SK-N-SH (cell line): Measurements from ENCODE around the gene S1PR3. TPM values are rescaled to one million over a fixed set of nuclear protein-coding genes. Genes with fewer than 3 reads are reported as not detected.

Experiments used
- CTCF ChIA-PET: fragments of 300-600, 350-600 bp; formaldehyde crosslinking; extraction: SDS; loops from one replicate; lab custom pipeline; 2021; lab: Yijun Ruan, JAX
- POLR2A ChIA-PET: fragments of 350-600 bp; sonication (Branson Sonifier 250); formaldehyde crosslinking; extraction: SDS; loops from one replicate; lab custom pipeline; 2020; ENCODE audit warnings: antibody characterized with exemption, inconsistent platforms; lab: Yijun Ruan, JAX
- DNase-seq: peaks from one replicate; pipeline ENCODE4 v3.0.0; 2012
- H2AFZ ChIP-seq: fragments of 200-600 bp; sonication (generic); 2 replicates; pipeline ENCODE4 v1.8.1; 2016; ENCODE audit warnings: antibody characterized with exemption, mild to moderate bottlenecking, low read depth
- H3F3A ChIP-seq: fragments of 200-600 bp; sonication (generic); replicated peaks from 2 replicates; pipeline ENCODE3; 2016; ENCODE audit warnings: antibody characterized with exemption, mild to moderate bottlenecking; ENCODE audit not compliant: insufficient read depth
- H3K27ac ChIP-seq, 2 experiments: fragments of 200-500 bp in 1 of 2; fragments of 200-600 bp in 1 of 2; sonication (Bioruptor generic) in 1 of 2; sonication (generic), shearing (Covaris generic) in 1 of 2; 2 replicates each; pipeline versions ENCODE4 v1.5.1 to v1.6.1; 2014 to 2016; ENCODE audit warnings: low read depth in 2 of 2, inconsistent platforms in 1 of 2, low read length in 1 of 2, mild to moderate bottlenecking in 1 of 2, mixed read lengths in 1 of 2
- H3K27me3 ChIP-seq: fragments of 200-600 bp; sonication (generic), shearing (Covaris generic); 2 replicates; pipeline ENCODE4 v1.6.1; 2016; ENCODE audit warnings: mixed run types; ENCODE audit not compliant: insufficient read depth
- H3K36me3 ChIP-seq, 2 experiments: fragments of 200-500 bp in 1 of 2; fragments of 200-600 bp in 1 of 2; sonication (Bioruptor generic) in 1 of 2; sonication (generic) in 1 of 2; replicated peaks in 1 of 2; 2 replicates each; pipeline versions ENCODE3 to v1.5.1; 2014 to 2016; ENCODE audit warnings: low read length in 1 of 2, mild to moderate bottlenecking in 1 of 2; ENCODE audit not compliant: insufficient read depth in 2 of 2, control insufficient read depth in 1 of 2
- H3K4me1 ChIP-seq, 2 experiments: fragments of 200-500 bp in 1 of 2; fragments of 200-600 bp in 1 of 2; sonication (Bioruptor generic) in 1 of 2; sonication (generic), shearing (Covaris generic) in 1 of 2; 2 replicates each; pipeline versions ENCODE4 v1.5.1 to v1.6.1; 2014 to 2016; ENCODE audit warnings: low read depth in 1 of 2, low read length in 1 of 2, mixed run types in 1 of 2; ENCODE audit not compliant: insufficient read depth in 2 of 2, control insufficient read depth in 1 of 2
- H3K4me2 ChIP-seq: fragments of 200-600 bp; sonication (generic), shearing (Covaris generic); 2 replicates; pipeline ENCODE4 v1.6.1; 2017; ENCODE audit warnings: mixed run types
- H3K4me3 ChIP-seq, 2 experiments: fragments of 200-500 bp in 1 of 2; fragments of 200-600 bp in 1 of 2; sonication (Bioruptor generic) in 1 of 2; sonication (generic), shearing (Covaris generic) in 1 of 2; 2 replicates each; pipeline versions ENCODE4 v1.5.1 to v1.8.1; 2014 to 2016; ENCODE audit warnings: low read depth in 2 of 2, inconsistent platforms in 1 of 2, low read length in 1 of 2, mild to moderate bottlenecking in 1 of 2, mixed read lengths in 1 of 2, moderate library complexity in 1 of 2
- H3K79me2 ChIP-seq: fragments of 200-600 bp; sonication (generic); 2 replicates; pipeline ENCODE4 v1.8.1; 2017; ENCODE audit warnings: mild to moderate bottlenecking; ENCODE audit not compliant: insufficient read depth
- H3K9ac ChIP-seq: fragments of 200-600 bp; sonication (generic); 2 replicates; pipeline ENCODE4 v1.6.1; 2017; ENCODE audit warnings: mixed run types
- H3K9me2 ChIP-seq: fragments of 200-600 bp; sonication (generic); 2 replicates; pipeline ENCODE4 v1.6.1; 2017; ENCODE audit warnings: mixed run types
- H3K9me3 ChIP-seq: fragments of 200-600 bp; sonication (generic); 2 replicates; pipeline ENCODE4 v1.6.1; 2017; ENCODE audit warnings: mixed run types, mild to moderate bottlenecking, moderate library complexity
- H4K20me1 ChIP-seq: fragments of 200-600 bp; sonication (generic); 2 replicates; pipeline ENCODE4 v1.6.1; 2017; ENCODE audit warnings: mild to moderate bottlenecking, mixed run types; ENCODE audit not compliant: insufficient read depth
- CTCF ChIP-seq: fragments of 200-600 bp; sonication (generic); IDR thresholded peaks from 2 replicates; pipeline ENCODE4 v1.6.1; 2017; ENCODE audit warnings: antibody characterized with exemption, mild to moderate bottlenecking, moderate library complexity
- EP300 ChIP-seq, 2 experiments: IDR thresholded peaks; 2 replicates each; pipeline versions ENCODE4 v1.4.0 to v1.6.1; 2012; ENCODE audit warnings: borderline replicate concordance in 1 of 2, low read depth in 1 of 2, low read length in 1 of 2
- FOSL2 ChIP-seq: IDR thresholded peaks from 2 replicates; pipeline ENCODE4 v1.4.0; 2012; ENCODE audit warnings: low read depth, mild to moderate bottlenecking, moderate library complexity, borderline replicate concordance
- FOXM1 ChIP-seq: IDR thresholded peaks from 2 replicates; pipeline ENCODE4 v1.4.0; 2012; ENCODE audit warnings: low read depth, mild to moderate bottlenecking
- IRF3 ChIP-seq: fragments of 150-350 bp; IDR thresholded peaks from 2 replicates; pipeline ENCODE4 v1.6.1; 2016; ENCODE audit warnings: mild to moderate bottlenecking, low read depth, low read length
- MAX ChIP-seq: IDR thresholded peaks from 2 replicates; pipeline ENCODE4 v1.4.0; 2012; ENCODE audit warnings: low read depth
- TCF12 ChIP-seq: IDR thresholded peaks from 2 replicates; pipeline ENCODE4 v1.4.0; 2012
- YY1 ChIP-seq: IDR thresholded peaks from 2 replicates; pipeline ENCODE4 v1.4.0; 2012; ENCODE audit warnings: low read depth, mild to moderate bottlenecking
- ZBTB33 ChIP-seq: IDR thresholded peaks from 2 replicates; pipeline ENCODE4 v1.4.0; 2012; ENCODE audit warnings: low read depth, borderline replicate concordance
- WGBS: methylation state at CpG from one replicate; pipeline ENCODE4 v1.1.6; 2017; ENCODE audit warnings: low lambda C conversion rate; 5-methylcytosine and 5-hydroxymethylcytosine counted together
- polyA plus RNA-seq, 3 experiments: library from polyadenylated mRNA; depleted of rRNA; stranded (reverse); fragments of >200 nt; gene quantifications; 2 replicates each; pipeline ENCODE4 v1.2.3, GENCODE V29; 2012

The S1PR3 gene
- polyA plus RNA-seq, 1 of the 3 experiments (the other 2 are of a cell fraction), result 2.5 TPM

GRCh38 chr9:89044881-89045280 lies 53.6 kb downstream of the S1PR3 start:
- Histone ChIP-seq H3K9me2 (no peaks in the 10 kb centered on the region), H3K4me3 (no peak overlapping the region), H3K4me1 (no peaks in the 10 kb centered on the region), H3K27me3 (no peaks in the 10 kb centered on the region), H3K4me2 (no peak overlapping the region), H3F3A (peaks cover 17% of the 10 kb centered on the region), H4K20me1 (no peaks in the 10 kb centered on the region), H3K27ac (no peak overlapping the region), H2AFZ (no peak overlapping the region), H3K9ac (no peak overlapping the region), H3K36me3 (peaks cover 7 to 28% of the 10 kb centered on the region in 2 experiments), H3K79me2 (no peaks in the 10 kb centered on the region; the same call in 1 of the 2 replicates), H3K9me3 (no peaks in the 10 kb centered on the region)
- ChIA-PET CTCF (interaction anchor here (1.8 kb wide), 1 partner anchor 234 kb away, joined by 4 read pairs; no protein-coding TSS in a partner anchor), POLR2A (no interaction called here)
- WGBS, result 90% methylated on average over 3 of the region's 4 CpGs
- TF ChIP-seq ZBTB33 (no peak), IRF3 (no peak), FOXM1 (no peak), CTCF (no peak), YY1 (no peak), MAX (no peak), EP300 (IDR thresholded peaks at IDR 0.05; ENCODE audit: borderline replicate concordance in 1 of 2, low read depth in 1 of 2, low read length in 1 of 2) (no peak)
- DNase-seq, result no peak

- Histone ChIP-seq H3K79me2 (no peaks in the 10 kb centered on the region; the same call in 1 of the 2 replicates), H3K9me2 (no peaks in the 10 kb centered on the region), H3F3A (peaks cover 17% of the 10 kb centered on the region), H3K4me2 (peak overlapping the region; percentile 55; the same call in 1 of the 2 replicates), H2AFZ (no peak overlapping the region), H3K4me3 (no peak overlapping the region; a peak in 1 of 4 replicates), H4K20me1 (no peaks in the 10 kb centered on the region), H3K4me1 (no peaks in the 10 kb centered on the region), H3K9ac (no peak overlapping the region), H3K9me3 (no peaks in the 10 kb centered on the region), H3K36me3 (peaks cover 10 to 24% of the 10 kb centered on the region in 2 experiments), H3K27ac (peak overlapping the region in 1 of 2 experiments; percentile 68; a peak in 2 of 4 replicates), H3K27me3 (no peaks in the 10 kb centered on the region)
- POLR2A ChIA-PET, result no interaction called here
- 95% methylated on average over 2 of the region's 2 CpGs for WGBS
- CTCF ChIA-PET, result no interaction called here
- no peak for DNase-seq
- no peak for TF ChIP-seq FOSL2
- TF ChIP-seq TCF12, result 0 out of 2 replicates have a peak, but pooled peaks have one; percentile 34
Observed at GRCh38 chr9:89046832-89047231, 55.6 kb downstream of the S1PR3 start.
